HepG2 (cell line): ENCODE results near the gene CUL7. TPM values are rescaled to one million over a fixed set of nuclear protein-coding genes. Genes with fewer than 3 reads are reported as not detected.

Experiments
- ATAD3A ChIP-seq: sonication (generic); formaldehyde crosslinking; IDR thresholded peaks from 2 replicates; pipeline ENCODE4 v1.4.0; 2020; ENCODE audit warnings: missing genetic modification reagents
- BHLHE40 ChIP-seq: IDR thresholded peaks from 2 replicates; pipeline ENCODE4 v1.6.1; 2011; ENCODE audit warnings: low read length, improper control_type of control experiment
- GATA4 ChIP-seq: sonication (generic); IDR thresholded peaks from 2 replicates; pipeline ENCODE4 v1.6.1; 2016; ENCODE audit warnings: antibody characterized with exemption, low read depth, borderline replicate concordance
- GFI1 ChIP-seq: sonication (generic); formaldehyde crosslinking; IDR thresholded peaks from 2 replicates; pipeline ENCODE4 v1.5.0; 2020; ENCODE audit warnings: missing genetic modification reagents, mild to moderate bottlenecking, borderline replicate concordance
- GZF1 ChIP-seq: sonication (generic); formaldehyde crosslinking; IDR thresholded peaks from 2 replicates; pipeline ENCODE4 v1.5.1; 2020; ENCODE audit warnings: mild to moderate bottlenecking, missing genetic modification reagents
- RFX1 ChIP-seq: fragments of 450-650 bp; IDR thresholded peaks from 2 replicates; pipeline ENCODE4 v1.6.1; 2017
- SMYD3 ChIP-seq: sonication (generic); formaldehyde crosslinking; IDR thresholded peaks from 2 replicates; pipeline ENCODE4 v1.8.1; 2023; ENCODE audit warnings: mild to moderate bottlenecking, missing genetic modification reagents
- SOX5 ChIP-seq: IDR thresholded peaks from 2 replicates; pipeline ENCODE4 v1.6.1; 2016; ENCODE audit warnings: borderline replicate concordance
- SOX6 ChIP-seq, 2 experiments: fragments of 450-650 bp in 1 of 2; sonication (generic) in 1 of 2; formaldehyde crosslinking in 1 of 2; IDR thresholded peaks; 2 replicates each; pipeline versions ENCODE4 v1.4.0 to v1.6.1; 2017 to 2020; ENCODE audit warnings: antibody characterized with exemption in 1 of 2, mild to moderate bottlenecking in 1 of 2, missing genetic modification reagents in 1 of 2
- TOPORS ChIP-seq: sonication (generic); formaldehyde crosslinking; IDR thresholded peaks from 2 replicates; pipeline ENCODE4 v1.8.0; 2023; ENCODE audit warnings: mild to moderate bottlenecking, missing genetic modification reagents
- ZFX ChIP-seq: sonication (generic); formaldehyde crosslinking; IDR thresholded peaks from 2 replicates; pipeline ENCODE4 v1.4.0; 2020; ENCODE audit warnings: mild to moderate bottlenecking, low read depth, missing genetic modification reagents, moderate library complexity
- ZFYVE20 ChIP-seq: sonication (generic); formaldehyde crosslinking; IDR thresholded peaks from 2 replicates; pipeline ENCODE4 v1.8.0; 2023; ENCODE audit warnings: low read depth, mild to moderate bottlenecking, moderate library complexity, missing genetic modification reagents, borderline replicate concordance
- ZNF550 ChIP-seq: sonication (generic); formaldehyde crosslinking; IDR thresholded peaks from 2 replicates; pipeline ENCODE4 v1.4.0; 2020; ENCODE audit warnings: mild to moderate bottlenecking, missing genetic modification reagents, borderline replicate concordance
- ZNF83 ChIP-seq: sonication (generic); formaldehyde crosslinking; IDR thresholded peaks from 2 replicates; pipeline ENCODE4 v1.4.0; 2020; ENCODE audit warnings: missing genetic modification reagents, mild to moderate bottlenecking, borderline replicate concordance
- polyA plus RNA-seq, 8 experiments: library from polyadenylated mRNA; depleted of rRNA in 3 of 8; stranded (reverse) in 7 of 8; unstranded in 1 of 8; fragments of >200 nt; fragmentation: Illumina TruSeq in 4 of 8; extraction: Trizol in 4 of 8; gene quantifications; 2 replicates each; pipeline versions ENCODE4 v1.2.1 to v1.2.3, GENCODE V29; 2011 to 2016; ENCODE audit warnings: low read depth in 4 of 8, missing spikeins in 1 of 8, mixed read lengths in 1 of 8; ENCODE audit not compliant: insufficient read depth in 1 of 8
- total RNA-seq, 5 experiments: library from RNA; depleted of rRNA; stranded (reverse); fragments of >200 nt; fragmentation: Illumina TruSeq; extraction: Trizol; gene quantifications; 2 replicates each; pipeline ENCODE4 v1.2.3, GENCODE V29; 2016; ENCODE audit warnings: low read depth in 1 of 5
- TF ChIP-seq, protein P1 (sequence below): sonication (generic); formaldehyde crosslinking; IDR thresholded peaks from 2 replicates; pipeline ENCODE4 v1.4.0; 2020; ENCODE audit warnings: low read depth, missing genetic modification reagents
- TF ChIP-seq, protein P2 (sequence below): sonication (generic); formaldehyde crosslinking; IDR thresholded peaks from 2 replicates; pipeline ENCODE4 v1.4.0; 2020; ENCODE audit warnings: mild to moderate bottlenecking, missing genetic modification reagents

Gene CUL7
- total and polyA plus RNA-seq, 2 of the 13 experiments (the other 11 are each of a cell fraction or from before 2014, with no cell fraction given): 32.0 to 60.7 TPM

DNA sequence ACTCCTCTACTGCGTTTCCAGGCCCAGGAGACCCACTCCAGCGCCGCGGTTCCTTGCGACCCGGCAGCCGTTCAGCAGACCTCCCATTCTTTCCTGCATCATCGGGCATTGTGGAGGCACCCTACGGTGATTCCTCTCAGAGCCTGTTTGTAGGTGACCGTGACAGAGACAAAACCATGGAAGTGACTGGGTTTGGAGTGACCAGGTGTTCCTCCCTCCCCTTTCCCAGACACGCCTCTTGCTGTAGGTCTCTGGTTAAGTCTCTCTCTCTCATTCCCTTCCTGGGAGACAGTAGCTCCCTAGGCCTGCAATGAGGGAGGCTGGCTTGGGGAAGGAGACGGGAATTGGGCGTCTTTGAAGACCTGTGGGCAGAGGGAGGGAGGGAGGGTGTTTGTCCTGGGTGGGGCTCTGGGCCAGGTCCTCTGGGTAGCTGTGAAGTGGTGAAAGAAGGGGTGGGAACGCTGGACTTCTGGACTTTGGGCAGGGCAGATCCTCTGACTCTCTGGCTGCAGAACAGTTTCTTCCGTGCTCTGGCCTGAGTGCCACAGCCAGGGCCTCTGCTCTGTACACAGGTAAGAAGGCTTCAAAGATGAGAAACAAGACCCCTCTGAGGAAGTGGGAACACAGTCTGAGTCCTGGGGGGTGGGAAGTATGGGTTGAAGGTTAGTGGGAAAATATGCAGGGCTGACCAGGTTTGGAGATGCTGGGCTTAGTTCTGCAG lies 6.5 kb upstream of the CUL7 start (continued):
- no peak for TF ChIP-seq ZNF550
- peak; percentile 84; the same call in 1 of the 2 replicates for TF ChIP-seq SMYD3 (CRISPR knock-in tag)
- TF ChIP-seq BHLHE40: no peak; the same call in 1 of the 2 replicates
- peak; percentile 52; the same call in 1 of the 2 replicates for TF ChIP-seq ZNF83
- TF ChIP-seq, protein P1, sequence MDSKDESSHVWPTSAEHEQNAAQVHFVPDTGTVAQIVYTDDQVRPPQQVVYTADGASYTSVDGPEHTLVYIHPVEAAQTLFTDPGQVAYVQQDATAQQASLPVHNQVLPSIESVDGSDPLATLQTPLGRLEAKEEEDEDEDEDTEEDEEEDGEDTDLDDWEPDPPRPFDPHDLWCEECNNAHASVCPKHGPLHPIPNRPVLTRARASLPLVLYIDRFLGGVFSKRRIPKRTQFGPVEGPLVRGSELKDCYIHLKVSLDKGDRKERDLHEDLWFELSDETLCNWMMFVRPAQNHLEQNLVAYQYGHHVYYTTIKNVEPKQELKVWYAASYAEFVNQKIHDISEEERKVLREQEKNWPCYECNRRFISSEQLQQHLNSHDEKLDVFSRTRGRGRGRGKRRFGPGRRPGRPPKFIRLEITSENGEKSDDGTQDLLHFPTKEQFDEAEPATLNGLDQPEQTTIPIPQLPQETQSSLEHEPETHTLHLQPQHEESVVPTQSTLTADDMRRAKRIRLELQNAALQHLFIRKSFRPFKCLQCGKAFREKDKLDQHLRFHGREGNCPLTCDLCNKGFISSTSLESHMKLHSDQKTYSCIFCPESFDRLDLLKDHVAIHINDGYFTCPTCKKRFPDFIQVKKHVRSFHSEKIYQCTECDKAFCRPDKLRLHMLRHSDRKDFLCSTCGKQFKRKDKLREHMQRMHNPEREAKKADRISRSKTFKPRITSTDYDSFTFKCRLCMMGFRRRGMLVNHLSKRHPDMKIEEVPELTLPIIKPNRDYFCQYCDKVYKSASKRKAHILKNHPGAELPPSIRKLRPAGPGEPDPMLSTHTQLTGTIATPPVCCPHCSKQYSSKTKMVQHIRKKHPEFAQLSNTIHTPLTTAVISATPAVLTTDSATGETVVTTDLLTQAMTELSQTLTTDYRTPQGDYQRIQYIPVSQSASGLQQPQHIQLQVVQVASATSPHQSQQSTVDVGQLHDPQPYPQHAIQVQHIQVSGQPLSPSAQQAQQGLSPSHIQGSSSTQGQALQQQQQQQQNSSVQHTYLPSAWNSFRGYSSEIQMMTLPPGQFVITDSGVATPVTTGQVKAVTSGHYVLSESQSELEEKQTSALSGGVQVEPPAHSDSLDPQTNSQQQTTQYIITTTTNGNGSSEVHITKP (CRISPR knock-in tag): peak; percentile 84
- no peak for TF ChIP-seq RFX1
- no peak for TF ChIP-seq ZFYVE20 (CRISPR knock-in tag)
- 0 out of 2 replicates have a peak, but pooled peaks have one; percentile 45 for TF ChIP-seq GATA4
- peak; percentile 47 for TF ChIP-seq TOPORS (CRISPR knock-in tag)
- no peak; the same call in none of the 2 replicates for TF ChIP-seq GFI1
- peak; percentile 80 for TF ChIP-seq ZFX
- TF ChIP-seq SOX5 (CRISPR knock-in tag): peak; percentile 44; the same call in 1 of the 2 replicates
- TF ChIP-seq SOX6 (IDR thresholded peaks at IDR 0.05): no peak
- peak; percentile 52; the same call in 1 of the 2 replicates for TF ChIP-seq SOX6 (CRISPR knock-in tag; IDR thresholded peaks at IDR 0.05)
- TF ChIP-seq, protein P2, sequence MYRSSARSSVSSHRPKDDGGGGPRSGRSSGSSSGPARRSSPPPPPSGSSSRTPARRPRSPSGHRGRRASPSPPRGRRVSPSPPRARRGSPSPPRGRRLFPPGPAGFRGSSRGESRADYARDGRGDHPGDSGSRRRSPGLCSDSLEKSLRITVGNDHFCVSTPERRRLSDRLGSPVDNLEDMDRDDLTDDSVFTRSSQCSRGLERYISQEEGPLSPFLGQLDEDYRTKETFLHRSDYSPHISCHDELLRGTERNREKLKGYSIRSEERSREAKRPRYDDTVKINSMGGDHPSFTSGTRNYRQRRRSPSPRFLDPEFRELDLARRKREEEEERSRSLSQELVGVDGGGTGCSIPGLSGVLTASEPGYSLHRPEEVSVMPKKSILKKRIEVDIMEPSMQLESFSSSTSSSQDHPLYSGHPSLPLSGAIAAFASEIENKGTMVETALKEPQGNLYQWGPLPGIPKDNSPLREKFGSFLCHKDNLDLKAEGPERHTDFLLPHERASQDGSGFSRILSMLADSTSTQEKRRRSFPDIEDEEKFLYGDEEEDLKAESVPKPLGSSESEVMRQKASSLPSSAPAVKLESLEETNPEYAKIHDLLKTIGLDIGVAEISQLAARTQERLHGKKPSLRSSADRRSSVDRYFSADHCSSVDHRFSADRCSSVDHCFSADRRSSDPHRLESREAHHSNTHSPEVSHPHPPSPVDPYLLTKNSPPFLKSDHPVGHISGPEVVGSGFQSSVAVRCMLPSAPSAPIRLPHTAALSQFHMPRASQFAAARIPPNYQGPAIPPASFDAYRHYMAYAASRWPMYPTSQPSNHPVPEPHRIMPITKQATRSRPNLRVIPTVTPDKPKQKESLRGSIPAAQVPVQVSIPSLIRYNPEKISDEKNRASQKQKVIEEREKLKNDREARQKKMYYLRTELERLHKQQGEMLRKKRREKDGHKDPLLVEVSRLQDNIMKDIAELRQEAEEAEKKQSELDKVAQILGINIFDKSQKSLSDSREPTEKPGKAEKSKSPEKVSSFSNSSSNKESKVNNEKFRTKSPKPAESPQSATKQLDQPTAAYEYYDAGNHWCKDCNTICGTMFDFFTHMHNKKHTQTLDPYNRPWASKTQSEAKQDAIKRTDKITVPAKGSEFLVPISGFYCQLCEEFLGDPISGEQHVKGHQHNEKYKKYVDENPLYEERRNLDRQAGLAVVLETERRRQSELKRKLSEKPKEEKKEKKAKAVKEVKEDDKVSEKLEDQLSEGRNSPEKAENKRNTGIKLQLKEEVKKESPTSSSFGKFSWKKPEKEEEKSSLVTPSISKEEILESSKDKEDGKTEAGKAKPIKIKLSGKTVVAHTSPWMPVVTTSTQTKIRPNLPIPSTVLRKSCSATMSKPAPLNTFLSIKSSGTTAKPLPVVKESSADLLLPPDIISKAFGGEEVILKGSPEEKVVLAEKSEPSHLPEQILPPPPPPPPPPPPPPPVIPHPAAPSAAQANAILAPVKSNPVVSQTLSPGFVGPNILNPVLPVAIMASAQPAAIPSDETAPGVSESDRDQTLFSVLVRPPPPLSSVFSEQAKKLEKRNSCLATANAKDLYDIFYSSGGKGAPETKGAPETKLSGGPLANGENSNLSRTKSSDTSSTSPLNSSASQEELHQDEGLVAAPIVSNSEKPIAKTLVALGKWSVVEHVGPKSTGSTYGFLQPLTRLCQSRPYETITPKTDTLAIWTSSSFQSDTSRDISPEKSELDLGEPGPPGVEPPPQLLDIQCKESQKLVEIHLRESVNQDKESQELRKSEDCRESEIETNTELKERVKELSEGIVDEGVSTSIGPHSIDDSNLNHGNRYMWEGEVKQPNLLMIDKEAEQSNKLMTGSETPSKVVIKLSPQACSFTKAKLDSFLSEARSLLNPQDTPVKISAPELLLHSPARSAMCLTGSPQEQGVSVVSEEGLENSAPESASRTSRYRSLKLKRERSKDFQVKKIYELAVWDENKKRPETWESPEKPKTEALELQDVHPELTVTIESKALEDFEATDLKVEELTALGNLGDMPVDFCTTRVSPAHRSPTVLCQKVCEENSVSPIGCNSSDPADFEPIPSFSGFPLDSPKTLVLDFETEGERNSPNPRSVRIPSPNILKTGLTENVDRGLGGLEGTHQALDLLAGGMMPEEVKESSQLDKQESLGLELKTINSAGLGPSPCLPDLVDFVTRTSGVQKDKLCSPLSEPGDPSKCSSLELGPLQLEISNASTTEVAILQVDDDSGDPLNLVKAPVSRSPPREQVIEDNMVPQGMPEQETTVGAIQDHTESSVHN (CRISPR knock-in tag): peak; percentile 81; the same call in 1 of the 2 replicates
- TF ChIP-seq ATAD3A (CRISPR knock-in tag): no peak
- peak; percentile 74 for TF ChIP-seq GZF1 (CRISPR knock-in tag)
